Activated T-helper 1 cell treated with anti-CD3 and anti-CD28 coated beads, Interleukin-12 subunit alpha, Interleukin-12 subunit beta, Interleukin-2, Interleukin-4 antibody, amounts not matched to agents 30 ng/mL and 10 ng/mL and 1 ng/mL, durations not matched to agents 14 hours and 24 hours and 36 hours (primary cell): ENCODE results near the gene EIF2S1. TPM values are rescaled to one million over a fixed set of nuclear protein-coding genes. Genes with fewer than 3 reads are reported as not detected.
"Not testable (repeated sequence)": the region's sequence is repeated elsewhere in the genome, so short reads cannot be mapped to it uniquely, and the experiment has no call there.

ENCODE experiments used
- DNase-seq: peaks from one replicate; pipeline ENCODE4 v3.0.0; 2021; ENCODE audit warnings: low spot score
- H3K27ac Mint-ChIP-seq: one replicate; pipeline ENCODE4 v1.8.0; 2021; ENCODE audit warnings: mild to moderate bottlenecking, mixed read lengths
- H3K27me3 Mint-ChIP-seq: one replicate; pipeline ENCODE4 v1.8.0; 2022; ENCODE audit warnings: mild to moderate bottlenecking, moderate library complexity, mixed read lengths; ENCODE audit not compliant: insufficient read depth
- H3K36me3 Mint-ChIP-seq: one replicate; pipeline ENCODE4 v1.8.0; 2021; ENCODE audit warnings: low read depth, mixed read lengths
- H3K4me1 Mint-ChIP-seq: one replicate; pipeline ENCODE4 v1.8.0; 2021; ENCODE audit warnings: low read depth, mixed read lengths
- H3K4me3 Mint-ChIP-seq: one replicate; pipeline ENCODE4 v1.8.0; 2021; ENCODE audit warnings: mild to moderate bottlenecking, moderate library complexity, mixed read lengths
- H3K9me3 Mint-ChIP-seq: one replicate; pipeline ENCODE4 v1.8.0; 2021; ENCODE audit warnings: mixed read lengths
- intact Hi-C: fragments of 100-400 bp; cut with micrococcal nuclease; formaldehyde crosslinking; loops from one replicate; pipeline ENCODE4 v1.15.1; 2024
- total RNA-seq: library from RNA; stranded (reverse); gene quantifications from 2 replicates; pipeline ENCODE4 v1.2.3, GENCODE V29; 2022

EIF2S1 gene
- total RNA-seq = 234 and 245 TPM in 2 replicates

GRCh38 chr14:67359775-67360469 is at the start of gene EIF2S1, which contains the start of gene ATP6V1D:
Gene EIF2S1, plus strand, starts transcription at chr14:67360328. Its CDS starts 4,440 bp downstream, at chr14:67364768.
Gene ATP6V1D, minus strand, starts transcription at chr14:67359804. Its CDS starts 106 bp downstream, at chr14:67359698.
- H3K9me3 Mint-ChIP-seq = no peaks in the 10 kb centered on the region
- H3K4me1 Mint-ChIP-seq = peaks cover 81% of the 10 kb centered on the region
- H3K4me3 Mint-ChIP-seq = peak within 1 kb of the TSS; percentile 92
- H3K27me3 Mint-ChIP-seq = no peaks in the 10 kb centered on the region
- H3K36me3 Mint-ChIP-seq = peaks cover 29% of the 10 kb centered on the region
- peak; percentile 100 for DNase-seq
- peak within 1 kb of the TSS; percentile 97 for H3K27ac Mint-ChIP-seq
- intact Hi-C loops = loop anchor here (1.0 to 10.0 kb wide), 10 partner anchors 13 to 852 kb away; partner anchors contain the start of genes ARG2, GPHN, PALS1 and PIGH

- Mint-ChIP-seq H3K27ac (no peak overlapping the region), H3K9me3 (no peaks in the 10 kb centered on the region), H3K27me3 (no peaks in the 10 kb centered on the region), H3K4me3 (no peak overlapping the region), H3K4me1 (no peaks in the 10 kb centered on the region), H3K36me3 (peaks cover 4% of the 10 kb centered on the region)
- intact Hi-C loops = no loop called here
- no peak for DNase-seq
Measured at GRCh38 chr14:67311868-67312267, 48.3 kb upstream of the EIF2S1 start.

DNA sequence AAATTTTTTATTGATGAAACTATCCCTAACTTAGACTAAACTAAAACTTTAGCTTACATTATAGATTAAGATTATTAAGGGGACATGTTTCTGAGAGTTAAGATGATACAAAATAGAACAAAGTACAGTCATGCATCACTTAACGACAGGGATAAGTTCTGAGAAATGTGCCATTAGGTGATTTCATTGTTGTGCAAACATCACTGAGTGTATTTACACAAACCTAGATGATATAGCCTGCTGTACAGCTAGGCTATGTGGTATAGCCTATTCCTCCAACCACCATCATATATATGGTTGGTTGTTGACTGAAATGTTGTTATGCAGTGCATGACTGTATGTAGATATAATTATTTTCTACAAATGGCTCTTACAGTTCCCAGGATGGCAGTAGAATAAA is 47.0 kb upstream of the EIF2S1 start:
- H3K4me3 Mint-ChIP-seq = no peak overlapping the region
- no peak for DNase-seq
- intact Hi-C loops = no loop called here

DNA sequence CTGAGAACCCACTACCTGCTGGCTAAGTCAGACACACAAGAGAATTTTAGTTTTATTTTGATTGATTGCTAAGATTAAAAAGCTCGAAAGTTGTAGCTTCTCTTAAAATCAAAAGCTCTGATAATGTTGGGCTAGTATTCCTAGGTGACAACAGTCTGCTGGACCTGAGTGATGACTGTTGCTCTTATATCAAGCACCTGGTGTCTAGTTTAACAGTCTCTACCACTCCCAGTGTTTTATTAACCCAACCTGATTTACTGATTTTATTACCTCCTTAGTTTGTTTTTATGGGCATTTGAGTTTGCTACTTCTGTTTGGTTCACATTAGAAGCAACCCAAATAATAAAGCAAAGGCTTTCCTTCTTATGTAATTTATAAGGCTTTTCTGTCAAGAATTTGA is 42.3 kb upstream of the EIF2S1 start:
- intact Hi-C loops = no loop called here
- Mint-ChIP-seq H3K4me1 (no peaks in the 10 kb centered on the region), H3K9me3 (no peaks in the 10 kb centered on the region), H3K27me3 (no peaks in the 10 kb centered on the region), H3K36me3 (peaks cover 2% of the 10 kb centered on the region), H3K27ac (no peak overlapping the region), H3K4me3 (no peak overlapping the region)
- DNase-seq = no peak

More for the DNA sequence above, 47.0 kb upstream of the EIF2S1 start:
- Mint-ChIP-seq H3K4me1 (no peaks in the 10 kb centered on the region), H3K27me3 (no peaks in the 10 kb centered on the region), H3K36me3 (peaks cover 4% of the 10 kb centered on the region), H3K27ac (no peak overlapping the region), H3K9me3 (no peaks in the 10 kb centered on the region)

- H3K4me1 Mint-ChIP-seq = no peaks in the 10 kb centered on the region
- no peak for DNase-seq
- intact Hi-C loops = no loop called here
- H3K4me3 Mint-ChIP-seq = no peak overlapping the region
- H3K27me3 Mint-ChIP-seq = no peaks in the 10 kb centered on the region
- H3K36me3 Mint-ChIP-seq = peaks cover 2% of the 10 kb centered on the region
- H3K27ac Mint-ChIP-seq = no peak overlapping the region
- no peaks in the 10 kb centered on the region for H3K9me3 Mint-ChIP-seq
Measured at GRCh38 chr14:67319142-67319541, 41.0 kb upstream of the EIF2S1 start.

- intact Hi-C loops, H3K9me3 Mint-ChIP-seq, H3K4me3 Mint-ChIP-seq, DNase-seq, H3K4me1 Mint-ChIP-seq, H3K27me3 Mint-ChIP-seq, H3K27ac Mint-ChIP-seq: not testable (repeated sequence)
- peaks cover 17% of the 10 kb centered on the region for H3K36me3 Mint-ChIP-seq
Measured at GRCh38 chr14:67329666-67330065, 30.5 kb upstream of the EIF2S1 start.

DNA sequence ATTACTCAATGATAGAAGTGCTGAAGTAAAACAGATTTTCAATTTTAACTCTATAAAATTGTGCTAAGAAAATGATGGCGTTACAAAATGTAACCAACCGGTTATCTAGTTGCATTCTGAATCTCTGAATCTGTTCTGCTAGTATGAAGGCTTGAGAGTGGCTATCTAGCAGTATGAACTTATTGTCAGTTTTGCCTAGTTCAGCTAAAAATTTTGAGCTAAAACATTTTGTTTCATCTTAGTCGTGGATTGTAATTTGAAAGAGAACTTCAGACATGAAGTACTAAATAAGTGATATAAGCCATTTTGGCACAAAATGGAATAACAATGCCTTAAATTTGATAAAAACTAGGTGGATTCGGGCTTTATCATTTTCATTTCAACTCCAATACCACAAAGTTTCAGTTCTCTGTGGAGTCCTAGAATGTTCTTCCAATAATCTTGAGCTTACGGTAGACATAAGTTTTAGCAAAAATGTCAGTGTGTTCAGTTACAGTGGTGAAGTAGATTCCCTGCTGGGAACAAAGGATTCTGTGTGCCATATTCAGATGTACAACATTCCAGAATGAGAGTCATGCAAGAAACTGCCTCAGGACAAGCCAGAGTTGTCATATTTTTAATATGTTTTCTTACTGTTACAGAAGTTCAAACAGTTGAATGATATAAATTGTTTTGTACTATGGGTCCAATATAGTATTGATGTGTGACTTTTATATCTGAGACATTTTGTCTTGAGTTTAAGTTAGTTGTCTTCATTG is 28.6 kb upstream of the EIF2S1 start:
- Mint-ChIP-seq H3K4me1 (no peaks in the 10 kb centered on the region), H3K27ac (no peak overlapping the region), H3K36me3 (peaks cover 21% of the 10 kb centered on the region), H3K4me3 (no peak overlapping the region), H3K27me3 (no peaks in the 10 kb centered on the region), H3K9me3 (no peaks in the 10 kb centered on the region)
- intact Hi-C loops = no loop called here
- DNase-seq = no peak

DNA sequence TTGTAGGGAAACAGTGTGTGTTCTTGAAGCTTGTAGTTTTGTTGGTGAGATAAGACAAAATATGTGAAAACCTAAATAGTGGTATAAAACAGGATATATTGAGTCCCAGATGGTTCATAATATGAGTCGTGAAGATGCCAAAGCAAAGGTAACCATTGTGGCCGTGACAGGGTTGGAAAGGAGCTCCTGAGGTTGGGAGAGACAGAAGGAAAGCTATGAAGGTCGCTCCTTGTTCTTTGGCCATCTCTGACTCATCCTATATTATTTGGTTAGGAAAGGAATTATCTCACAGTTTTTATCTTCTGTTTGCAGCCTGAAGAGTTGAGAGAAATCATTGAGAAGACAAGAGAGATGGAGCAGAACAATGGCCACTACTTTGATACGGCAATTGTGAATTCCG is 27.7 kb upstream of the EIF2S1 start:
- no peaks in the 10 kb centered on the region for H3K4me1 Mint-ChIP-seq
- DNase-seq = no peak
- H3K36me3 Mint-ChIP-seq = peaks cover 18% of the 10 kb centered on the region
- H3K9me3 Mint-ChIP-seq = no peaks in the 10 kb centered on the region
- no peak overlapping the region for H3K4me3 Mint-ChIP-seq
- intact Hi-C loops = no loop called here
- H3K27ac Mint-ChIP-seq = no peak overlapping the region
- H3K27me3 Mint-ChIP-seq = no peaks in the 10 kb centered on the region

DNA sequence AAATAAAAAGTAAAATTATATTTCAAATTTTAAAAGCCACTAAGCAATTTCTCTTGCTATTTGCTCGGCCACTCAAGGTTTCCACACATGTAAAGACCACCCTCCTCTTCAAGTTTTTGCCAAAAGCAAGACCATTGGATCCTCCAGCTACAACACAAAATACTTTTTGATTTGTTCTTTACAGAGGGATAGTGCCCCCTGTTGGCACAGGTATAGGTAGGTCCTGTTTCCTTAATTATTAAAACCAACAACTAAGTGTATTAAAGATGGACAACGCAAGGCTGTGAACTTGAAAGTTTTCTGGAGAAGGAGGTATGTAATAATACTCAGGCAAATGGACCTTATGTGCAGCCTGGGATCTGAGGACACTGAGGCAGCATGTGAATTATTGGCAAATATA is 24.3 kb upstream of the EIF2S1 start:
- Mint-ChIP-seq H3K9me3 (no peaks in the 10 kb centered on the region), H3K27me3 (no peaks in the 10 kb centered on the region), H3K27ac (no peak overlapping the region), H3K4me1 (no peaks in the 10 kb centered on the region), H3K4me3 (no peak overlapping the region), H3K36me3 (peaks cover 27% of the 10 kb centered on the region)
- intact Hi-C loops = no loop called here
- DNase-seq = no peak

- intact Hi-C loops, H3K4me3 Mint-ChIP-seq: not testable (repeated sequence)
Measured at GRCh38 chr14:67341231-67341630, 18.9 kb upstream of the EIF2S1 start.

DNA sequence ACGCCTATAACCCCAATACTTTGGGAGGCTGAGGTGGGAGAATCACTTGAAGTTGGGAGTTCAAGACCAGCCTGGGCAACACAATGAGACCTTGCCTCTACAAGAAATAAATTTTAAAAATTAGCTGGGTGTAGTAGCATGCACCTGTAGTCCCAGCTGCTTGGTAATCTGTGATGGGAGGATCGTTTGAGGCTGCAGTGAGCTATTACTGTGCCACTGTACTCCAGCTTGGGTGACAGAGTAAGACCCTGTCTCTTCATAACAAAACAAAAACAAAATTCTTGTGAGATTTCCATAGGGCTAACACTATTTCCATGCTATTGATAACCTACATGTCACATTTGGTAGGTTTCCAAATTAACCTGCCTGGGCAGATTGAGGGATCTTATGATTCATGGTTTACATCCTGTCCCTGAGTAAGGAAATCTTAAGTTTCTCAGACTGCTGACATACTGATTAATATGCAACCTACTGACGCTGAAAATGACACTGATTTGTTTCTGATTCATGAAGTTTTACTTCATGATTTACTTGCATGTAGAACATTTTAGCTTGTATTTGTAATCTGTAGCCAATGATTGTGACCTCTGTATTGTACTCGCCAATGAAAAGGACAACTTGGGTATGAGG is 16.4 kb upstream of the EIF2S1 start:
- no peak overlapping the region for H3K27ac Mint-ChIP-seq
- no peak for DNase-seq
- peaks cover 29% of the 10 kb centered on the region for H3K36me3 Mint-ChIP-seq
- intact Hi-C loops = no loop called here
- no peaks in the 10 kb centered on the region for H3K4me1 Mint-ChIP-seq
- no peaks in the 10 kb centered on the region for H3K9me3 Mint-ChIP-seq
- no peaks in the 10 kb centered on the region for H3K27me3 Mint-ChIP-seq
- no peak overlapping the region for H3K4me3 Mint-ChIP-seq

More at GRCh38 chr14:67341231-67341630, 18.9 kb upstream of the EIF2S1 start:
- H3K4me1 Mint-ChIP-seq, DNase-seq, H3K27ac Mint-ChIP-seq, H3K9me3 Mint-ChIP-seq, H3K27me3 Mint-ChIP-seq: not testable (repeated sequence)
- H3K36me3 Mint-ChIP-seq = peaks cover 27% of the 10 kb centered on the region

DNA sequence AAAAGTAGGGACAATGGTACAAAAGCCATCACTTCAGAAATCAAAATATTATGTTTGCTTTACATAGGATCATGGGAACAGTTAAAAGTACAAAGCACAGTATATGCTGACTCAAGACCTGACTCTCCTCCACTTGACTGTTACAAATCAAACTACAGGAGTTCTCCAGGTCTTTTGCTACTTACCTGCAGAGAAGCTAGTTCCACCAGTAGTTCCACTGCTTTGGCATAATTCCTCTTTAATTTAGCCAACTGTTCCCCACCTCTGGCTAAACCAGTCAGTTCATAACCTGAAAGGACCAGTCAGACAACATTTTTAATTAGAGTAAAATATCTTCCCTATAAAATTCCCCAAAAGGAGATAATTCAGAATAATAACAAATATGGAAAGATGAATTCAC is 14.5 kb upstream of the EIF2S1 start:
- H3K4me3 Mint-ChIP-seq = no peak overlapping the region
- H3K36me3 Mint-ChIP-seq = peaks cover 28% of the 10 kb centered on the region
- intact Hi-C loops = no loop called here

DNA sequence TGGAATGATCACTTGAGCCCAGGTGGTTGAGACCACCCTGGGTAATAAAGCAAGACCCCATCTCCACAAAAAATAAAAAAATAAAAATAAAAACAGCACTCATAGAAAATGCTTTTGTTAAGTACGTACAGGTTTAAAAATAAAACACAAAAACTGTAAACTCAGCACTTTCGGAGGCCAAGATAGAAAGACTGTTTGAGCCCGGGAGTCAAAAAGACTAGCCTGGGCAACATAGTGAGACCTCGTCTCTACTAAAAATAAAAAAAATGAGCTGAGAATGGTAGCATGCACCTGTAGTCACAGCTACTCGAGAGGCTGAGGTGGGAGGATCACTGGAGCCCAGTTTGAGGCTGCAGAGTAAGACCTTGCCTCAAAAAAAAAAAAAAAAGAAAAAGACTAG is 8.1 kb upstream of the EIF2S1 start:
- intact Hi-C loops = loop anchor here (10.0 kb wide), 1 partner anchor 737 kb away; no protein-coding TSS in a partner anchor
- Mint-ChIP-seq H3K9me3 (no peaks in the 10 kb centered on the region), H3K27me3 (no peaks in the 10 kb centered on the region), H3K36me3 (peaks cover 15% of the 10 kb centered on the region), H3K4me1 (peaks cover 13% of the 10 kb centered on the region), H3K4me3 (no peak overlapping the region), H3K27ac (no peak overlapping the region)
- DNase-seq = no peak

More for the DNA sequence above, 14.5 kb upstream of the EIF2S1 start:
- DNase-seq = no peak
- Mint-ChIP-seq H3K27me3 (no peaks in the 10 kb centered on the region), H3K4me1 (no peaks in the 10 kb centered on the region), H3K27ac (no peak overlapping the region), H3K9me3 (no peaks in the 10 kb centered on the region)
